Bronchial epithelial cell (primary cell): ENCODE measurements around the gene MRPL41. TPM values are rescaled to one million over a fixed set of nuclear protein-coding genes. Genes with fewer than 3 reads are reported as not detected.
"Not testable (repeated sequence)": the region's sequence is repeated elsewhere in the genome, so short reads cannot be mapped to it uniquely, and the experiment has no call there.

Experiments used
- DNase-seq: peaks from one replicate; pipeline ENCODE4 v3.0.0-alpha.2; 2010; ENCODE audit warnings: low read depth
- FAIRE-seq: peaks from 2 replicates; lab custom pipeline; 2011; peaks lifted over from hg19 to GRCh38; lab: Jason Lieb, UNC
- H3K27me3 ChIP-seq: 2 replicates; pipeline ENCODE4 v1.5.1; 2011; ENCODE audit warnings: low read length; ENCODE audit not compliant: control insufficient read depth, insufficient read depth
- H3K36me3 ChIP-seq: 2 replicates; pipeline ENCODE4 v1.5.1; 2011; ENCODE audit warnings: low read length; ENCODE audit not compliant: control insufficient read depth, insufficient read depth
- H3K4me3 ChIP-seq: 2 replicates; pipeline ENCODE4 v1.5.1; 2011; ENCODE audit warnings: mild to moderate bottlenecking, low read depth, low read length, control low read depth
- total RNA-seq: library from RNA; depleted of rRNA; stranded (reverse); fragments of >200 nt; gene quantifications from 2 replicates; pipeline ENCODE4 v1.2.1, GENCODE V29; 2014
- TF ChIP-seq, protein P1 (sequence below): IDR thresholded peaks from 2 replicates; pipeline ENCODE4 v1.5.1; 2011; ENCODE audit warnings: mild to moderate bottlenecking, moderate library complexity, low read length, control low read depth, inconsistent platforms; ENCODE audit not compliant: insufficient read depth, severe bottlenecking

Gene MRPL41
- total RNA-seq, 1 donor from 2014 or later, result 64.2 TPM

- DNase-seq, result no peak
- Histone ChIP-seq H3K27me3 (no peaks in the 10 kb centered on the region), H3K4me3 (no peak overlapping the region), H3K36me3 (peaks cover 17% of the 10 kb centered on the region)
- FAIRE-seq, result peak; percentile 28
- TF ChIP-seq, protein P1, sequence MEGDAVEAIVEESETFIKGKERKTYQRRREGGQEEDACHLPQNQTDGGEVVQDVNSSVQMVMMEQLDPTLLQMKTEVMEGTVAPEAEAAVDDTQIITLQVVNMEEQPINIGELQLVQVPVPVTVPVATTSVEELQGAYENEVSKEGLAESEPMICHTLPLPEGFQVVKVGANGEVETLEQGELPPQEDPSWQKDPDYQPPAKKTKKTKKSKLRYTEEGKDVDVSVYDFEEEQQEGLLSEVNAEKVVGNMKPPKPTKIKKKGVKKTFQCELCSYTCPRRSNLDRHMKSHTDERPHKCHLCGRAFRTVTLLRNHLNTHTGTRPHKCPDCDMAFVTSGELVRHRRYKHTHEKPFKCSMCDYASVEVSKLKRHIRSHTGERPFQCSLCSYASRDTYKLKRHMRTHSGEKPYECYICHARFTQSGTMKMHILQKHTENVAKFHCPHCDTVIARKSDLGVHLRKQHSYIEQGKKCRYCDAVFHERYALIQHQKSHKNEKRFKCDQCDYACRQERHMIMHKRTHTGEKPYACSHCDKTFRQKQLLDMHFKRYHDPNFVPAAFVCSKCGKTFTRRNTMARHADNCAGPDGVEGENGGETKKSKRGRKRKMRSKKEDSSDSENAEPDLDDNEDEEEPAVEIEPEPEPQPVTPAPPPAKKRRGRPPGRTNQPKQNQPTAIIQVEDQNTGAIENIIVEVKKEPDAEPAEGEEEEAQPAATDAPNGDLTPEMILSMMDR, result no peak
These were observed 12.5 kb downstream of the MRPL41 start for GRCh38 chr9:137564134-137564533.

DNA sequence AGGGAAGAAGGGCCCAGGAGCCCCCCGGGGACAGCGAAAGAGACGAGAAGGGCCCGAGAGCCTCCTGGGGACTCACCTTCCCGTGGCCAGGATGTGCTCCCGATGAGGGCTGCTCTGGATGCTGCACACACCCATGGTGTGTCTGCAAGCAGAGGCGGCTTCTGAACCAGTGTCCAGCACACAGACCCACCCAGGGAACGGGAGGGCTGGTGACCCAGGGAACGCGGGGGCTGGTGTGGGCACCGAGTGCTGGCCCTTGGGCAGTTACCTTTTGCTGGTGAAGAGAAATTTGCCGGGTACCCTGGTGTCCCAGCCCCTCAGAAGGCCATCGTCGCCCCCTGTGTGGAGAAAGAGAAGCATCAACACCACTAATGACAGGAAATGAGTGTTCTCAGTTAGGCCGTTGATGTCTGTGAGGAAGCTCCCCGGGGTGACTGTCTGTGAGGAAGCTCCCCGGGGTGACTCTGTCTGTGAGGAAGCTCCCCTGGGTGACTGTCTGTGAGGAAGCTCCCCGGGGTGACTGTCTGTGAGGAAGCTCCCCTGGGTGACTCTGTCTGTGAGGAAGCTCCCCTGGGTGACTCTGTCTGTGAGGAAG lies 13.2 kb downstream of the MRPL41 start:
- TF ChIP-seq, protein P1, result no peak
- DNase-seq (no peak), FAIRE-seq (no peak)
- no peaks in the 10 kb centered on the region for H3K27me3 ChIP-seq
- H3K4me3 ChIP-seq, result no peak overlapping the region
- H3K36me3 ChIP-seq, result peaks cover 17% of the 10 kb centered on the region

DNA sequence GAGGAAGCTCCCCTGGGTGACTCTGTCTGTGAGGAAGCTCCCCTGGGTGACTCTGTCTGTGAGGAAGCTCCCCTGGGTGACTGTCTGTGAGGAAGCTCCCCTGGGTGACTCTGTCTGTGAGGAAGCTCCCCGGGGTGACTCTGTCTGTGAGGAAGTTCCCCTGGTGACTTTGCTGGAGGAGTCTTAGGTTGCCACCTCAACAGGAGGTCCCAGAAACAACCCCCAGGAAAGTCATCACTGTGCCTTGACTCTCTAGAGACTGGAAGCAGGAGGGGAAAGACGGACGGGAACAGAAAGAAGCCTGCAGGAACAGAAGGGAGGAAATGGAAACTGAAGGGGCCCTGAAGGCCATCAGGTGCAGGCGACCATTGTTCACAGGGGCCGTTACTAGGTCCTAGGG lies 16.8 kb downstream of the MRPL41 start:
- not testable (repeated sequence) for H3K27me3 ChIP-seq, DNase-seq, FAIRE-seq, H3K4me3 ChIP-seq
- H3K36me3 ChIP-seq, result peaks cover 17% of the 10 kb centered on the region

DNA sequence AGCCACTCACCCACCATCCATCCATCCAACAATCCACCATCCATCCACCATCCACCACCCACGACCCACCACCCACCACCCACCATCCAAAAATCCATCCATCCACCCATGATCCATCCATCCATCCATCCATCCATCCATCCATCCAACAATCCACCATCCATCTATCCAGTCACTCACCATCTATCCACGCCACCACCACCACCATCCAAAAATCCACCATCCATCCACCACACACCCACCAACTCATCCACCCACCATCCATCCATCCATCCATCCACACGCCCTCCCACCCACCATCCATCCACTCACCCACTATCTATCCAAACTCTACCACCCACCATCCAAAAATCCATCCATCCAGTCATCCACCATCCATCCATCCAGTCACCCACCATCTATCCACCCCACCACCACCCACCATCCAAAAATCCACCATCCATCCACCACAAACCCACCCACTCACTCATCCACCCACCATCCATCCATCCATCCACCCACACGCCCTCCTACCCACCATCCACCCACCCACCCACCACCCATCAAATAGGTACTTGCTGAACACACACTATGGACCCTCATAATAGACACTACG lies 18.0 kb downstream of the MRPL41 start:
- Histone ChIP-seq H3K4me3 (no peak overlapping the region), H3K36me3 (peaks cover 16% of the 10 kb centered on the region), H3K27me3 (no peaks in the 10 kb centered on the region)
- FAIRE-seq (no peak), DNase-seq (no peak)
- TF ChIP-seq, protein P1, result no peak

GRCh38 chr9:137570566-137570965 lies 18.9 kb downstream of the MRPL41 start:
- H3K4me3 ChIP-seq, result no peak overlapping the region
- TF ChIP-seq, protein P1, result no peak
- DNase-seq (no peak), FAIRE-seq (no peak)
- H3K36me3 ChIP-seq, result peaks cover 23% of the 10 kb centered on the region
- H3K27me3 ChIP-seq, result no peaks in the 10 kb centered on the region

GRCh38 chr9:137574192-137574591 lies 22.5 kb downstream of the MRPL41 start:
- no peak for FAIRE-seq

More at GRCh38 chr9:137574192-137574591, 22.5 kb downstream of the MRPL41 start:
- H3K4me3 ChIP-seq, result no peak overlapping the region
- TF ChIP-seq, protein P1, result no peak
- H3K27me3 ChIP-seq, result no peaks in the 10 kb centered on the region
- H3K36me3 ChIP-seq, result peaks cover 29% of the 10 kb centered on the region
- DNase-seq, result no peak
